Activated CD4-positive, alpha-beta T cell treated with anti-CD3 and anti-CD28 coated beads for 36 hours (primary cell): ENCODE data around the gene CDCP1. TPM values are rescaled to one million over a fixed set of nuclear protein-coding genes. Genes with fewer than 3 reads are reported as not detected.
"Not testable (repeated sequence)": the region's sequence is repeated elsewhere in the genome, so short reads cannot be mapped to it uniquely, and the experiment has no call there.

Source experiments
- ATAC-seq: fragments of 200-7000 bp; cut with Tn5 transposase; one replicate; pipeline ENCODE4 v1.10.0; 2021; ENCODE audit warnings: mild to moderate bottlenecking, moderate library complexity
- CTCF ChIA-PET: fragments of 350-600 bp; sonication (Branson Sonifier 250); formaldehyde crosslinking; loops from one replicate; lab custom pipeline; 2021; ENCODE audit warnings: antibody characterized with exemption; lab: Charles Lee
- POLR2A ChIA-PET: fragments of 350-600 bp; sonication (Branson Sonifier 250); formaldehyde crosslinking; loops from one replicate; lab custom pipeline; 2021; ENCODE audit warnings: antibody characterized with exemption, inconsistent platforms; lab: Charles Lee
- DNase-seq: peaks from one replicate; pipeline ENCODE4 v3.0.0-alpha.2; 2020
- H3K27ac Mint-ChIP-seq: one replicate; pipeline ENCODE4 v1.8.0; 2021; ENCODE audit warnings: mixed read lengths
- H3K27me3 Mint-ChIP-seq: one replicate; pipeline ENCODE4 v1.8.0; 2021; ENCODE audit warnings: mixed read lengths
- H3K36me3 Mint-ChIP-seq: one replicate; pipeline ENCODE4 v1.8.0; 2021; ENCODE audit warnings: low read depth, mixed read lengths
- H3K4me1 Mint-ChIP-seq: one replicate; pipeline ENCODE4 v1.8.0; 2021; ENCODE audit warnings: mixed read lengths
- H3K4me3 Mint-ChIP-seq: one replicate; pipeline ENCODE4 v1.8.0; 2021; ENCODE audit warnings: mild to moderate bottlenecking, moderate library complexity, mixed read lengths
- H3K9me3 Mint-ChIP-seq: one replicate; pipeline ENCODE4 v1.8.0; 2021; ENCODE audit warnings: low read depth, mixed read lengths
- intact Hi-C, 2 experiments: fragments of 100-400 bp; cut with DNase I in 1 of 2; cut with micrococcal nuclease in 1 of 2; formaldehyde crosslinking; loops; one replicate each; pipeline versions ENCODE4 v1.14.2 to v1.15.1; 2022 to 2024; cut with DNase I, micrococcal nuclease
- total RNA-seq, 2 experiments: library from RNA; stranded (reverse); gene quantifications; one replicate each; pipeline ENCODE4 v1.2.3, GENCODE V29; 2021

CDCP1 gene
- total RNA-seq, 2 experiments from 2014 or later, result 3.7 to 5.8 TPM

GRCh38 chr3:45152307-45152706, 6.1 kb upstream of the CDCP1 start:
- Mint-ChIP-seq H3K27ac (no peak overlapping the region), H3K27me3 (no peaks in the 10 kb centered on the region), H3K36me3 (peaks cover 3% of the 10 kb centered on the region), H3K4me3 (no peak overlapping the region), H3K4me1 (no peaks in the 10 kb centered on the region), H3K9me3 (peaks cover 6% of the 10 kb centered on the region)
- no peak for DNase-seq
- no peak for ATAC-seq
- intact Hi-C loops, result no loop called here
- ChIA-PET POLR2A (no interaction called here), CTCF (no interaction called here)

- intact Hi-C loops, result no loop called here
- DNase-seq (no peak), ATAC-seq (no peak)
- peaks cover 6% of the 10 kb centered on the region for H3K9me3 Mint-ChIP-seq
- ChIA-PET POLR2A (no interaction called here), CTCF (interaction anchor here (0.8 kb wide), 1 partner anchor 58 kb away, joined by 3 read pairs; no protein-coding TSS in a partner anchor)
- H3K4me1 Mint-ChIP-seq, result peaks cover 3% of the 10 kb centered on the region
- H3K27ac Mint-ChIP-seq, result no peak overlapping the region
- H3K36me3 Mint-ChIP-seq, result peaks cover 3% of the 10 kb centered on the region
- peaks cover 7% of the 10 kb centered on the region for H3K27me3 Mint-ChIP-seq
- no peak overlapping the region for H3K4me3 Mint-ChIP-seq
These were observed 4.9 kb upstream of the CDCP1 start for GRCh38 chr3:45151100-45151499.

- POLR2A ChIA-PET, result no interaction called here
- Mint-ChIP-seq H3K27ac (no peak overlapping the region), H3K27me3 (peaks cover 17% of the 10 kb centered on the region), H3K9me3 (peaks cover 6% of the 10 kb centered on the region), H3K4me1 (peaks cover 15% of the 10 kb centered on the region), H3K36me3 (peaks cover 3% of the 10 kb centered on the region), H3K4me3 (no peak overlapping the region)
- DNase-seq (no peak), ATAC-seq (no peak)
- CTCF ChIA-PET, result interaction anchor here (1.2 kb wide), 1 partner anchor 18 kb away, joined by 3 read pairs; no protein-coding TSS in a partner anchor
- intact Hi-C loops, result no loop called here
These were observed 2.7 kb upstream of the CDCP1 start for GRCh38 chr3:45148921-45149320.

GRCh38 chr3:45145223-45145622, 955 bp downstream of the CDCP1 start:
- CTCF ChIA-PET, result interaction anchor here (0.5 to 1.5 kb wide), 3 partner anchors 9 to 103 kb away, joined by 3 to 7 read pairs (median 3); no protein-coding TSS in a partner anchor
- Mint-ChIP-seq H3K4me3 (peak overlapping the region; percentile 78), H3K27me3 (peaks cover 25% of the 10 kb centered on the region), H3K36me3 (peaks cover 4% of the 10 kb centered on the region), H3K27ac (no peak overlapping the region), H3K9me3 (no peaks in the 10 kb centered on the region), H3K4me1 (peaks cover 24% of the 10 kb centered on the region)
- POLR2A ChIA-PET, result no interaction called here
- intact Hi-C loops, result no loop called here
- no peak for DNase-seq
- ATAC-seq, result no peak

GRCh38 chr3:45143673-45144671, 2.2 kb downstream of the CDCP1 start:
- POLR2A ChIA-PET, result no interaction called here
- peaks cover 2% of the 10 kb centered on the region for H3K36me3 Mint-ChIP-seq
- H3K9me3 Mint-ChIP-seq, result no peaks in the 10 kb centered on the region
- CTCF ChIA-PET, result interaction anchor here (1.0 kb wide), 1 partner anchor 102 kb away, joined by 3 read pairs; no protein-coding TSS in a partner anchor
- intact Hi-C loops, result no loop called here
- H3K27ac Mint-ChIP-seq, result peak overlapping the region; percentile 63
- H3K4me3 Mint-ChIP-seq, result peak overlapping the region; percentile 58
- ATAC-seq, result peak; percentile 20
- peaks cover 24% of the 10 kb centered on the region for H3K4me1 Mint-ChIP-seq
- DNase-seq, result no peak
- H3K27me3 Mint-ChIP-seq, result peaks cover 25% of the 10 kb centered on the region

- H3K4me3 Mint-ChIP-seq, POLR2A ChIA-PET, H3K27ac Mint-ChIP-seq, intact Hi-C loops, DNase-seq, H3K9me3 Mint-ChIP-seq, ATAC-seq, H3K36me3 Mint-ChIP-seq: not testable (repeated sequence)
- H3K4me1 Mint-ChIP-seq, result peaks cover 27% of the 10 kb centered on the region
- peaks cover 18% of the 10 kb centered on the region for H3K27me3 Mint-ChIP-seq
- CTCF ChIA-PET, result interaction anchor here (0.7 kb wide), 1 partner anchor 36 kb away, joined by 3 read pairs; no protein-coding TSS in a partner anchor
These were observed 5.4 kb downstream of the CDCP1 start for GRCh38 chr3:45140770-45141155.

- intact Hi-C loops, result no loop called here
- ChIA-PET CTCF (interaction anchor here (0.6 to 0.7 kb wide), 2 partner anchors 36 to 1914 kb away, joined by 3 read pairs; no protein-coding TSS in a partner anchor), POLR2A (no interaction called here)
- DNase-seq (peak; percentile 17), ATAC-seq (peak; percentile 74)
- no peaks in the 10 kb centered on the region for H3K9me3 Mint-ChIP-seq
- H3K27ac Mint-ChIP-seq, result no peak overlapping the region
- H3K4me3 Mint-ChIP-seq, result no peak overlapping the region
- peaks cover 25% of the 10 kb centered on the region for H3K4me1 Mint-ChIP-seq
- H3K36me3 Mint-ChIP-seq, result peaks cover 2% of the 10 kb centered on the region
- peaks cover 15% of the 10 kb centered on the region for H3K27me3 Mint-ChIP-seq
These were observed 5.9 kb downstream of the CDCP1 start for GRCh38 chr3:45140141-45140769.

GRCh38 chr3:45139372-45140140, 6.6 kb downstream of the CDCP1 start:
- H3K4me3 Mint-ChIP-seq, result no peak overlapping the region
- peaks cover 2% of the 10 kb centered on the region for H3K36me3 Mint-ChIP-seq
- peaks cover 11% of the 10 kb centered on the region for H3K27me3 Mint-ChIP-seq
- no peaks in the 10 kb centered on the region for H3K9me3 Mint-ChIP-seq
- intact Hi-C loops, result no loop called here
- ATAC-seq (no peak), DNase-seq (no peak)
- CTCF ChIA-PET, result interaction anchor here (0.6 kb wide), 1 partner anchor 1913 kb away, joined by 3 read pairs; no protein-coding TSS in a partner anchor
- H3K4me1 Mint-ChIP-seq, result peaks cover 25% of the 10 kb centered on the region
- H3K27ac Mint-ChIP-seq, result no peak overlapping the region
- POLR2A ChIA-PET, result no interaction called here

- Mint-ChIP-seq H3K9me3 (no peaks in the 10 kb centered on the region), H3K27ac (no peak overlapping the region), H3K36me3 (peaks cover 2% of the 10 kb centered on the region), H3K4me3 (no peak overlapping the region), H3K27me3 (peaks cover 3% of the 10 kb centered on the region), H3K4me1 (peaks cover 15% of the 10 kb centered on the region)
- ChIA-PET POLR2A (no interaction called here), CTCF (no interaction called here)
- DNase-seq (no peak), ATAC-seq (no peak)
- intact Hi-C loops, result no loop called here
These were observed 8.5 kb downstream of the CDCP1 start for GRCh38 chr3:45137656-45138181.

GRCh38 chr3:45135959-45136358, 10.2 kb downstream of the CDCP1 start:
- intact Hi-C loops, result no loop called here
- Mint-ChIP-seq H3K36me3 (no peaks in the 10 kb centered on the region), H3K4me3 (no peak overlapping the region), H3K9me3 (no peaks in the 10 kb centered on the region), H3K27me3 (no peaks in the 10 kb centered on the region), H3K27ac (no peak overlapping the region), H3K4me1 (peaks cover 13% of the 10 kb centered on the region)
- no peak for DNase-seq
- POLR2A ChIA-PET, result interaction anchor here (0.8 kb wide), 1 partner anchor 19 kb away, joined by 8 read pairs; no protein-coding TSS in a partner anchor
- CTCF ChIA-PET, result interaction anchor here (0.8 to 1.3 kb wide), 2 partner anchors 74 to 95 kb away, joined by 3 read pairs; no protein-coding TSS in a partner anchor
- no peak for ATAC-seq
